ENCODE data around the gene VPS37D.

The VPS37D gene

DNA sequence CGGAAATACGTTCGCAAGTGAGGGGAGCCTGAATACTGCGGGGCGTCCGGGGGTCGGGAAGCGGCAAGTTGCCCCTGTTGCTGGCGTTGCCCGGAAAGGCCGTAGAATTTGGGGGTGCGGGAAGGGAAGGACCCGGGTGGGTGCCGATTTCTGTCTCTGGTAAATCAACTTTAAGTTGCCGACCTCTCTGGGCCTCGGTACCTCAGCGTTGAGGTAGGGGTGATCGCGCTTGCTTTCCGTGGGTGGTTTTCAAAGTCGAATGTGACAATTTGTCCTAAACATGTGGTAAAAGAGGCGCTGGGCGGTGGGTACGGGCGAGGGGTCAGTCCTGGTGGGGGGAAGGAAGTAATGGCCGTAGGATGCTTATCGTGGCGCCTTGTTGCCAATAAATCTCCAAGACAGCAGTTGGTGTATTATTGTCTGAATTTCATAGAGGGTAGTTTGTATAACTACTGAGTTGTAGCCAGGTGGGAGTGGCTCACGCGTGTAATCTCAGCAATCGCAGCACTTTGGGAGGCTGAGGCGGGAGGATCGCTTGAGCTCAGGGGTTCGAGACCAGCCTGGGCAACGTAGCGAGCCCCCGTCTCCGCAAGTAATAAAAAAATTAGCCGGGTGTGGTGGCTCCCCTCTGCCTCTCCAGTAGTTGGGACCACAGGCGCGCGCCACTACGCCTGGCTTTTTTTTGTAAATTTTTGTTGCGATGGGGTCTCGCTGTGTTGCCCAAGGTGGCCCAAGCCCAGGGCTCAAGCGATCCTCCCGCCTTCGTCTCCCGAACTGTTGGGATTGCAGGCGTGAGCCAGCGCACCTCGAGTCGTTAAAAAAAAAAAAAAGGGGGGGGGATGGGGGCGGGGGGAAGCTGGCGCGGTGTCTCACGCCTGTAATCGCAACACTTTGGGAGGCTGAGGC lies 16.4 kb downstream of the VPS37D start:
- TF ChIP-seq, protein P1, sequence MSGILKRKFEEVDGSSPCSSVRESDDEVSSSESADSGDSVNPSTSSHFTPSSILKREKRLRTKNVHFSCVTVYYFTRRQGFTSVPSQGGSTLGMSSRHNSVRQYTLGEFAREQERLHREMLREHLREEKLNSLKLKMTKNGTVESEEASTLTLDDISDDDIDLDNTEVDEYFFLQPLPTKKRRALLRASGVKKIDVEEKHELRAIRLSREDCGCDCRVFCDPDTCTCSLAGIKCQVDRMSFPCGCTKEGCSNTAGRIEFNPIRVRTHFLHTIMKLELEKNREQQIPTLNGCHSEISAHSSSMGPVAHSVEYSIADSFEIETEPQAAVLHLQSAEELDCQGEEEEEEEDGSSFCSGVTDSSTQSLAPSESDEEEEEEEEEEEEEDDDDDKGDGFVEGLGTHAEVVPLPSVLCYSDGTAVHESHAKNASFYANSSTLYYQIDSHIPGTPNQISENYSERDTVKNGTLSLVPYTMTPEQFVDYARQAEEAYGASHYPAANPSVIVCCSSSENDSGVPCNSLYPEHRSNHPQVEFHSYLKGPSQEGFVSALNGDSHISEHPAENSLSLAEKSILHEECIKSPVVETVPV (CRISPR knock-in tag; IDR thresholded peaks at IDR 0.05): no peak
- TF ChIP-seq ZNF70 (CRISPR knock-in tag; IDR thresholded peaks at IDR 0.05) (no peak), ISL1 (CRISPR knock-in tag; IDR thresholded peaks at IDR 0.05) (no peak), BACH2 (CRISPR knock-in tag; IDR thresholded peaks at IDR 0.05; ENCODE audit: borderline replicate concordance) (no peak), CSDC2 (CRISPR knock-in tag; IDR thresholded peaks at IDR 0.05) (no peak), ARNTL (CRISPR knock-in tag; IDR thresholded peaks at IDR 0.05; ENCODE audit: borderline replicate concordance, low read depth) (no peak), ZNF565 (CRISPR knock-in tag; conservative IDR thresholded peaks at IDR 0.05; ENCODE audit: low read depth) (no peak), ZNF8 (CRISPR knock-in tag; IDR thresholded peaks at IDR 0.05) (no peak), ZFP30 (CRISPR knock-in tag; IDR thresholded peaks at IDR 0.05) (no peak), TCF4 (CRISPR knock-in tag; IDR thresholded peaks at IDR 0.05; ENCODE audit: borderline replicate concordance) (no peak), TOX (CRISPR knock-in tag; IDR thresholded peaks at IDR 0.05; ENCODE audit: borderline replicate concordance) (no peak), ZC3H10 (CRISPR knock-in tag; IDR thresholded peaks at IDR 0.05) (no peak)
- TF ChIP-seq, protein P2, sequence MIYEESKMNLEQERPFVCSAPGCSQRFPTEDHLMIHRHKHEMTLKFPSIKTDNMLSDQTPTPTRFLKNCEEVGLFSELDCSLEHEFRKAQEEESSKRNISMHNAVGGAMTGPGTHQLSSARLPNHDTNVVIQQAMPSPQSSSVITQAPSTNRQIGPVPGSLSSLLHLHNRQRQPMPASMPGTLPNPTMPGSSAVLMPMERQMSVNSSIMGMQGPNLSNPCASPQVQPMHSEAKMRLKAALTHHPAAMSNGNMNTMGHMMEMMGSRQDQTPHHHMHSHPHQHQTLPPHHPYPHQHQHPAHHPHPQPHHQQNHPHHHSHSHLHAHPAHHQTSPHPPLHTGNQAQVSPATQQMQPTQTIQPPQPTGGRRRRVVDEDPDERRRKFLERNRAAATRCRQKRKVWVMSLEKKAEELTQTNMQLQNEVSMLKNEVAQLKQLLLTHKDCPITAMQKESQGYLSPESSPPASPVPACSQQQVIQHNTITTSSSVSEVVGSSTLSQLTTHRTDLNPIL (CRISPR knock-in tag; IDR thresholded peaks at IDR 0.05; ENCODE audit: low read depth): no peak
- TF ChIP-seq, protein P3, sequence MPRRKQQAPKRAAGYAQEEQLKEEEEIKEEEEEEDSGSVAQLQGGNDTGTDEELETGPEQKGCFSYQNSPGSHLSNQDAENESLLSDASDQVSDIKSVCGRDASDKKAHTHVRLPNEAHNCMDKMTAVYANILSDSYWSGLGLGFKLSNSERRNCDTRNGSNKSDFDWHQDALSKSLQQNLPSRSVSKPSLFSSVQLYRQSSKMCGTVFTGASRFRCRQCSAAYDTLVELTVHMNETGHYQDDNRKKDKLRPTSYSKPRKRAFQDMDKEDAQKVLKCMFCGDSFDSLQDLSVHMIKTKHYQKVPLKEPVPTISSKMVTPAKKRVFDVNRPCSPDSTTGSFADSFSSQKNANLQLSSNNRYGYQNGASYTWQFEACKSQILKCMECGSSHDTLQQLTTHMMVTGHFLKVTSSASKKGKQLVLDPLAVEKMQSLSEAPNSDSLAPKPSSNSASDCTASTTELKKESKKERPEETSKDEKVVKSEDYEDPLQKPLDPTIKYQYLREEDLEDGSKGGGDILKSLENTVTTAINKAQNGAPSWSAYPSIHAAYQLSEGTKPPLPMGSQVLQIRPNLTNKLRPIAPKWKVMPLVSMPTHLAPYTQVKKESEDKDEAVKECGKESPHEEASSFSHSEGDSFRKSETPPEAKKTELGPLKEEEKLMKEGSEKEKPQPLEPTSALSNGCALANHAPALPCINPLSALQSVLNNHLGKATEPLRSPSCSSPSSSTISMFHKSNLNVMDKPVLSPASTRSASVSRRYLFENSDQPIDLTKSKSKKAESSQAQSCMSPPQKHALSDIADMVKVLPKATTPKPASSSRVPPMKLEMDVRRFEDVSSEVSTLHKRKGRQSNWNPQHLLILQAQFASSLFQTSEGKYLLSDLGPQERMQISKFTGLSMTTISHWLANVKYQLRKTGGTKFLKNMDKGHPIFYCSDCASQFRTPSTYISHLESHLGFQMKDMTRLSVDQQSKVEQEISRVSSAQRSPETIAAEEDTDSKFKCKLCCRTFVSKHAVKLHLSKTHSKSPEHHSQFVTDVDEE (CRISPR knock-in tag; IDR thresholded peaks at IDR 0.05): no peak
- TF ChIP-seq, protein P4, sequence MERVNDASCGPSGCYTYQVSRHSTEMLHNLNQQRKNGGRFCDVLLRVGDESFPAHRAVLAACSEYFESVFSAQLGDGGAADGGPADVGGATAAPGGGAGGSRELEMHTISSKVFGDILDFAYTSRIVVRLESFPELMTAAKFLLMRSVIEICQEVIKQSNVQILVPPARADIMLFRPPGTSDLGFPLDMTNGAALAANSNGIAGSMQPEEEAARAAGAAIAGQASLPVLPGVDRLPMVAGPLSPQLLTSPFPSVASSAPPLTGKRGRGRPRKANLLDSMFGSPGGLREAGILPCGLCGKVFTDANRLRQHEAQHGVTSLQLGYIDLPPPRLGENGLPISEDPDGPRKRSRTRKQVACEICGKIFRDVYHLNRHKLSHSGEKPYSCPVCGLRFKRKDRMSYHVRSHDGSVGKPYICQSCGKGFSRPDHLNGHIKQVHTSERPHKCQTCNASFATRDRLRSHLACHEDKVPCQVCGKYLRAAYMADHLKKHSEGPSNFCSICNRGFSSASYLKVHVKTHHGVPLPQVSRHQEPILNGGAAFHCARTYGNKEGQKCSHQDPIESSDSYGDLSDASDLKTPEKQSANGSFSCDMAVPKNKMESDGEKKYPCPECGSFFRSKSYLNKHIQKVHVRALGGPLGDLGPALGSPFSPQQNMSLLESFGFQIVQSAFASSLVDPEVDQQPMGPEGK (CRISPR knock-in tag; IDR thresholded peaks at IDR 0.05; ENCODE audit: borderline replicate concordance): no peak
- ATAC-seq: peak; percentile 23

DNA sequence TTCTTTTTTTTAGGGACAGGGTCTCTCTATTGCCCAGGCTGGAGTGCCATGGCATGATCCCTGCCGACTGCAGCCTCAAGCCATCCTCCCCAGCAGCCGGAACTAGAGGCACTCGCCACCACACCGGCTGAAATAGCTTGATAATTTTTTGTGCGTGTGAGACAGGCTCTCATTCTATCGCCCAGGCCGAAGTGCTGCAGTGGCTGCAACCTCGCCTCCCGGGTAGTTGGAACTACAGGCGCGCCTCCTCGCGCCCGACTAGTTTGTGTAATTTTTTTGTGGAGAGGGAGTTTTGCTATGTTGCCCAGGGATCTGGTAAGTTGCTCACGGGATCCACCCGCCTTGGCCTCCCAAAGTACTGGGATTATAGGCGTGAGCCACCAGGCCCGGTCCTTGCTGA lies 17.7 kb downstream of the VPS37D start:
- no peak for ATAC-seq
- TF ChIP-seq, protein P5, sequence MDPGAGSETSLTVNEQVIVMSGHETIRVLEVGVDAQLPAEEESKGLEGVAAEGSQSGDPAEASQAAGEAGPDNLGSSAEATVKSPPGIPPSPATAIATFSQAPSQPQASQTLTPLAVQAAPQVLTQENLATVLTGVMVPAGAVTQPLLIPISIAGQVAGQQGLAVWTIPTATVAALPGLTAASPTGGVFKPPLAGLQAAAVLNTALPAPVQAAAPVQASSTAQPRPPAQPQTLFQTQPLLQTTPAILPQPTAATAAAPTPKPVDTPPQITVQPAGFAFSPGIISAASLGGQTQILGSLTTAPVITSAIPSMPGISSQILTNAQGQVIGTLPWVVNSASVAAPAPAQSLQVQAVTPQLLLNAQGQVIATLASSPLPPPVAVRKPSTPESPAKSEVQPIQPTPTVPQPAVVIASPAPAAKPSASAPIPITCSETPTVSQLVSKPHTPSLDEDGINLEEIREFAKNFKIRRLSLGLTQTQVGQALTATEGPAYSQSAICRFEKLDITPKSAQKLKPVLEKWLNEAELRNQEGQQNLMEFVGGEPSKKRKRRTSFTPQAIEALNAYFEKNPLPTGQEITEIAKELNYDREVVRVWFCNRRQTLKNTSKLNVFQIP (CRISPR knock-in tag; IDR thresholded peaks at IDR 0.05; ENCODE audit: borderline replicate concordance, low read depth): no peak
- TF ChIP-seq, protein P1 (CRISPR knock-in tag; IDR thresholded peaks at IDR 0.05): no peak
- TF ChIP-seq ZNF8 (CRISPR knock-in tag; IDR thresholded peaks at IDR 0.05) (no peak), ZFP30 (CRISPR knock-in tag; IDR thresholded peaks at IDR 0.05) (no peak), SNAI2 (CRISPR knock-in tag; IDR thresholded peaks at IDR 0.05) (no peak), ZNF565 (CRISPR knock-in tag; conservative IDR thresholded peaks at IDR 0.05; ENCODE audit: low read depth) (no peak), ZC3H10 (CRISPR knock-in tag; IDR thresholded peaks at IDR 0.05) (no peak), ZNF70 (CRISPR knock-in tag; IDR thresholded peaks at IDR 0.05) (no peak), TCF4 (CRISPR knock-in tag; IDR thresholded peaks at IDR 0.05; ENCODE audit: borderline replicate concordance) (no peak), GLIS3 (CRISPR knock-in tag; IDR thresholded peaks at IDR 0.05) (no peak)
- TF ChIP-seq, protein P4 (CRISPR knock-in tag; IDR thresholded peaks at IDR 0.05; ENCODE audit: borderline replicate concordance): no peak
- TF ChIP-seq, protein P3 (CRISPR knock-in tag; IDR thresholded peaks at IDR 0.05): no peak

Data from SK-N-SH treated with all-trans-retinoic acid at 6 μM for 48 hours (cell line).